ENCODE measurements around the gene BTLA.

DNA sequence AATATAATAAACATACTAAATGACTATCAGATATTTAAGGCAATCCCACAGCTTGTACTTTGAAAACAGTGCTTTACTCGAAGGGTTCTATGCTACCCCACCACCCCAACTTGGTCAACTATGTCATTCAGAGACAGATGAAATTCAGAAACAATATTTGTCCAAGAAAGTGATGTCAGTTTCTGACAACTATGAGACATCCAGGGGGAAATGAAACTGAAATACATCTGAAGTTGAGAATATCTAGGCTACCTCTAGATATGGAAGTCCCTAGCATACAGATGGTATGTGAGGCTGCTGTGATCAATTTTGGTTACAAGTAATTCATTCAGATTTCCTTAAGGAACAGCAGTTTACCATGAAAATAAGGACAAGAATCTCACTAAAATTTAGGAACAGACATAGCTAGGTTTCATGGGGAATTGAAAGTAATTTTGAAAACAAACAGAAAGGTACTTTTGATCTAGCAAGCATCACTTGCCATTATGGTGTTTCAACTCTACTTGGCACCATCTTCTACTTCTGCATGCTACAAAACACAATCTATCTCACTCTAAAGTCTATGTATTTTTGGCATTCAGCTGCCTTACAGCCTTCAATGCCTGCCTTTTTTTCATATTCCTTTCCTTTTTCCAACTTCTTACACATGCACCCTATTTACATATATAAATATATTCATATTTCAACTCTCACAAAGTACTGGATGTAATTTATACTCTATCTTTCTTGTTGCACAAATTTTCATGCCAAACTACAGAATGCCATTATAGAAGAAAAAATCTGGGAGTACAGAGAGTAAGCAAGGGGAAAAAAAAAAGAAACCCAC is 40.8 kb upstream of the BTLA start:
- TF ChIP-seq CTCF (tag by site-specific recombination; IDR thresholded peaks at IDR 0.05) (no peak), ZNF121 (tag by site-specific recombination; IDR thresholded peaks at IDR 0.05) (no peak), ZNF792 (tag by site-specific recombination; IDR thresholded peaks at IDR 0.05) (no peak), ZBTB8A (tag by site-specific recombination; IDR thresholded peaks at IDR 0.05) (no peak), GLI2 (tag by site-specific recombination; IDR thresholded peaks at IDR 0.05; ENCODE audit: borderline replicate concordance, low read depth) (no peak), BCL11A (tag by site-specific recombination; IDR thresholded peaks at IDR 0.05; ENCODE audit: low read depth) (no peak), ZNF324 (tag by site-specific recombination; IDR thresholded peaks at IDR 0.05) (no peak), ZNF10 (tag by site-specific recombination; IDR thresholded peaks at IDR 0.05) (no peak), ZNF596 (tag by site-specific recombination; IDR thresholded peaks at IDR 0.05) (no peak), ZBTB11 (tag by site-specific recombination; conservative IDR thresholded peaks at IDR 0.05; ENCODE audit: low read depth) (no peak), ZNF138 (tag by site-specific recombination; IDR thresholded peaks at IDR 0.05; ENCODE audit: borderline replicate concordance) (no peak)
- TF ChIP-seq, protein P1, sequence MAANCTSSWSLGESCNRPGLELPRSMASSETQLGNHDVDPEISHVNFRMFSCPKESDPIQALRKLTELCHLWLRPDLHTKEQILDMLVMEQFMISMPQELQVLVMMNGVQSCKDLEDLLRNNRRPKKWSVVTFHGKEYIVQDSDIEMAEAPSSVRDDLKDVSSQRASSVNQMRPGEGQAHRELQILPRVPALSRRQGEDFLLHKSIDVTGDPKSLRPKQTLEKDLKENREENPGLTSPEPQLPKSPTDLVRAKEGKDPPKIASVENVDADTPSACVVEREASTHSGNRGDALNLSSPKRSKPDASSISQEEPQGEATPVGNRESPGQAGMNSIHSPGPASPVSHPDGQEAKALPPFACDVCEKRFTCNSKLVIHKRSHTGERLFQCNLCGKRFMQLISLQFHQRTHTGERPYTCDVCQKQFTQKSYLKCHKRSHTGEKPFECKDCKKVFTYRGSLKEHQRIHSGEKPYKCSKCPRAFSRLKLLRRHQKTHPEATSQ (tag by site-specific recombination; IDR thresholded peaks at IDR 0.05) = no peak
- TF ChIP-seq, protein P2, sequence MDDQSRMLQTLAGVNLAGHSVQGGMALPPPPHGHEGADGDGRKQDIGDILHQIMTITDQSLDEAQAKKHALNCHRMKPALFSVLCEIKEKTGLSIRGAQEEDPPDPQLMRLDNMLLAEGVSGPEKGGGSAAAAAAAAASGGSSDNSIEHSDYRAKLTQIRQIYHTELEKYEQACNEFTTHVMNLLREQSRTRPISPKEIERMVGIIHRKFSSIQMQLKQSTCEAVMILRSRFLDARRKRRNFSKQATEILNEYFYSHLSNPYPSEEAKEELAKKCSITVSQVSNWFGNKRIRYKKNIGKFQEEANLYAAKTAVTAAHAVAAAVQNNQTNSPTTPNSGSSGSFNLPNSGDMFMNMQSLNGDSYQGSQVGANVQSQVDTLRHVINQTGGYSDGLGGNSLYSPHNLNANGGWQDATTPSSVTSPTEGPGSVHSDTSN (CRISPR knock-in tag; IDR thresholded peaks at IDR 0.05) = no peak
